MV-4-11 (cell line): ENCODE results near the gene ERC2.
"Not testable (repeated sequence)": the region's sequence is repeated elsewhere in the genome, so short reads cannot be mapped to it uniquely, and the experiment has no call there.

Source experiments
- DNase-seq: peaks from one replicate; lab custom pipeline; 2025; lab: John Stamatoyannopoulos, UW

ERC2 gene

DNA sequence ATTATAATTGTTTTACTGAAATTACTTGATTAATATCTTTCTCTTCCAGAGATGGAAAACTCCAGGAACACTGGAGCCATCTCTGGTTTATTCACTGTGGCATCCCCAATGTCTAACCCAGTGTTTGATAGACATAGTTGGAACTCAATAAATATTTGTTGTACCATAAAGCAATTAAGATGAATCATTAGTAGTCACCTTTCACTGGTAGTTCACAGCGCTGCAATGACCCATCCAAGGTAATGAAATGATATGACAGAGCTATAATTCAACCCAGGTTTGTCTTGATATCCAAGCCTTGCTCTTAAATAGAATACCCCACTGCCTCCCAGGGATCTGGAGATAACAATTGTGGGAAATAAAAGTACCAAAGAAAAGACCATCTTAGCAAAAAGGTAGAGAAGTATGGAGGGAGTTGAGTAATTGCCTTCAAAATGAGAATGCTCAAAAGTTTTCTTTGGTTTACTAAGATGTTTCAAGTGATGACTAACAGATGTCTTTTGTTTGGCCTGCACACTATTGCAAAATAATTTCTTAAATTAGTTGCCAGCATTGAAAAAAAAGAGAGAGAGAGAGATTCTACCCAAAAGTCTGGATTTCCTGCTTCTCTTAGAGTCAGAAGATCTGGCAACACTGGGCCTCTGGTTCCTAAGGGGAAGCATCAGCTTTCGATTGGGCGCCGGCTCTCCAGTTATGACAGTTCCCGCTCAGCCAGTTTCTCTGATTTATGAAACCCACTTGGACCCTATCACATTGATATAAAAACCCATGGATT is 348.5 kb downstream of the ERC2 start:
- DNase-seq = peak; percentile 96

GRCh38 chr3:56118968-56119367 is 349.3 kb downstream of the ERC2 start:
- DNase-seq = peak; percentile 74

DNA sequence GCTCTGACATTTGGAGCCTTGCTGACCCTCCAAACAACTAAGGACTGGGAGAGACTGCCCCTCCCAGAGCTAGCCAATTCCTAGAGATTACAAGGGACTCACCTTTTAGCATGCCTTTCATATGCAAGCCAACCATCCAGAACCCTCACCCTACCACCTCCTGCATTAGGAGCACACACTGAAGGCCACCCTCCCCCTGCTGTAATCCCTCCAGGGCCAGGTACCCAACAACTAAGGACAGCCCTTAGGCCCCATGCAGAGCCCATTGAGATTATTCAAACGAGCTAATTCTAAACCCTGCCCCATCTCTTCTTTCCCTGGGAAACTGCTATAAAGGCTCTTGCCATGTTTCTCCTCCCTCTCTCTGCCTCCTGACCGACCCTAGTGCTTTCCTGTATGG is 352.6 kb downstream of the ERC2 start:
- no peak for DNase-seq

GRCh38 chr3:56115199-56115598 is 353.1 kb downstream of the ERC2 start:
- DNase-seq = no peak

- no peak for DNase-seq
Observed at GRCh38 chr3:56113908-56114307, 354.4 kb downstream of the ERC2 start.

GRCh38 chr3:56113231-56113630 is 355.0 kb downstream of the ERC2 start:
- DNase-seq = no peak

DNA sequence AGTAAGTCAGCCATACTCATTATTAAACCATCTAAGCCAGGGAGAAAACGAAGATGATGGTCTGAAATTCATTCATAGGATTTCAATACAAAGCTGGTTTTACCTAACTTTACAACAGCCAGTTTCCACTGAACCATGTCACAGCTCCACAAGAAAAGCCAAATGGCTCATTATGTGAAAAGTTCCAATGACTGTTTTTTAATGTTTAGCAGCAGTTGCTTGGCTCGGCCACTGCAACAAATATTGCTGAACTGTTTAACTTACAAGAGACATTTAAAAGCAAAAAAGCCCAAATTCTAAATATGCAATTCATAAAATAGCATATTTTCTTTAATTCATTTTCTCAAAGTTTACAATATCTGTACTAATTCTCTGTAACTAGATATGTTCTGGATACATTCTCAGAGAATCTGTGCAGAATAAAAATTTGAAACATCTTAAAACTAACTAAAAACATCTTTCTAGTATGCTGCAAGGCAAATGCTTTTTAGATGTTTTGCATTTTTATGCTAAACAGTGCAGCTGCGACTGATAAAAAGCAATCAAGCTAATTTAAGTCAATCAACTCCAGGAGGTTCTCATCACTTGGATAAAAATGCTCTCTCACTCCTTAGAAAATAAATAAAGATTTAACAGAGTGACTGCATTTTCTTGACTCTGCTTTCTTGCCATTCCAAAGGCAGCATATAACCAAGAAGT is 356.5 kb downstream of the ERC2 start:
- no peak for DNase-seq

- DNase-seq = no peak
Observed at GRCh38 chr3:56110886-56111285, 357.4 kb downstream of the ERC2 start.

GRCh38 chr3:56107157-56107556 is 361.1 kb downstream of the ERC2 start:
- DNase-seq = no peak

GRCh38 chr3:56102032-56102431 is 366.2 kb downstream of the ERC2 start:
- no peak for DNase-seq

DNA sequence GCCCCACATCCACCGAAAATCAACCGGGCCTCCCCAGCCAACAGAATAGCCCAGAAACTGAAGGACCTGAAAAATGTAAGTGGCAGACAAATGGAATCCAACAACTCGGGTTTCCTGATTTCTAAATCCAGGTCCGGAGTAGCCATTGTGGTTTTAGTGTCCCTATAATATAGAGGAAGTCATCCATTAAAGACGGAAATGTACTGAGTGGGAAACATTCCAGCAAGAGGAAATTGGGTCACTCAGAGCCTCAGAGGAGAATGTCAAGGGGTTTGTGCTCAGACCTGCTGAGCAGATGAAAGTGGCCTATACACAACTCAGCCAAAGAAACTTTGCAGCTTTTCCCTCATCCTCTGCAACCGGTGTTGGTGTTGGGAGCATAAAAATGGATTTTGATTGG is 366.7 kb downstream of the ERC2 start:
- DNase-seq = no peak

DNA sequence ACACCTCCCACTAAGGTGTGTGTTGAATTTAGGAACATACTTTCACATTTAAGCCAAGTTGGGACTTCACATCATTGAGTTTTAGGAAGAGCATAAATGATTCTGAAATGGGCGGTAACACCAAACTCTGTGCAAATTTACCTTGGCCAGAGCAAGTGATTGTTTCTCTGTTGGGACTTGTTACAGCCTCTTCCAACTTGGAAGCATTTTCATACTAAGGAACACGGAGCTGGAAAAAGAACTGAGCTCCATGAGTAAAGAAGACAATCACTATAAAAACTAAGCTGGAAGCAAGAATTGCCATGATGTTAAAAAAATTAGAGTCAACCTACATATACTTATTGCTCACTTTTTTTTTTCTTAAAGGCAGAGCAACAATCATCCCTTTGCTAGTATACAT is 371.3 kb downstream of the ERC2 start:
- no peak for DNase-seq

- no peak for DNase-seq
Observed at GRCh38 chr3:56094170-56094569, 374.1 kb downstream of the ERC2 start.

DNA sequence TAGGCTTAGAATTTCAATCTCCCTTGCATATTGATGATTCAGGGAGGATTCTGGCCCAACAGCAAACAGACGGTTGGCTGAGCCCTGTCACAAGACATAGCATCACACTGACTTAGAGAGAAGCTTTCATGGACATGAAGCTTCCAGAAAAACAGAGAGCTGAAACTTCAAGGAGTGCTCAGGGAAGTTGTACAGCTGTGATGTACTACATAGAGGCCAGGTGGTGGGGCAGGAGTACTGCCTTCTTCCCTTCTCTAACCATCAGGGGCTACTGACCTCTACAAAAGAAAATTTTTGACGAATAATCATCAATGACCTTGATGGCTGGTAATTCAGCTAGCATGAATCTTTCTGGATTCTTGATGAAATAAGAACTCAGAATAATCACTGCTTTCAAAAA is 378.5 kb downstream of the ERC2 start:
- no peak for DNase-seq

- no peak for DNase-seq
Observed at GRCh38 chr3:56087451-56088053, 380.7 kb downstream of the ERC2 start.

DNA sequence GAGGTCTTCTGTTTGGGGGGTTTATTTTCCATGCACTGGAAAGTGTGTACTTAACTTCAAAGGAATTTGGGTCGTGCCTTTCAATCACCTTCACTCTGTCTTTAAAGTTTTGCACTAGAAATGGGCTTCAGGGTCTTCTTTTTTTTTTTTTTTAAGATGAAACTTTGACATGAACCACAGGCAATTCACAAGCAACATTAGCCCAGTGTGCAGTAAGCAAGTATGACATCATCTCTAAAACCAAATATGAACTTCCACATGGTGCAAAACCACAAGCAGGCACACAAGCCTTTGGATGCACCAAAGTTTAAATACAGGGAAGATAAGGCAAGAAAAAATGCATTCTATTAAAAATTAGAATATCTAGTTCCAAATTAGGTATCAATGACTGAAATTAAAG is 381.9 kb downstream of the ERC2 start:
- DNase-seq = peak; percentile 20

- DNase-seq = no peak
Observed at GRCh38 chr3:56081246-56081645, 387.0 kb downstream of the ERC2 start.

- DNase-seq = no peak
Observed at GRCh38 chr3:56076746-56077145, 391.5 kb downstream of the ERC2 start.

DNA sequence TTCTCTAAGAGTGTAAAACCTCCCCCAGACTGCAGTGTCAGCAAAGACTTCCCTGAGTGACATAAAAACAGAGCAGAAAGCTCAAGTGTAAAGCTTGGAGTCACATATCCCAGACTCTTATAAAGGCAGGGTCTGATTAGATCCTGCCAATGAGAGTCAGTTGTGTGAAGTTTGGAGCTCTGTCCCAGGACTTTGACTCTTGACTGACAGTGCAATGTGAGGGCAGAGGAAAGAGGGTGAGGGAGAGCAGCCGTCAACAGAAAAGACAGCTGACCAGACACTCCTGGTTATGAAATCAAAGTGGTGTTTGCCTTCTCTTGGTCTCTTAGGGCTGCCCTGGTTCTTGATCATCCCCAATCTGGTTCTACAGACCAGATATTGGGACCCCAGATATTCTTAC is 393.2 kb downstream of the ERC2 start:
- no peak for DNase-seq

DNA sequence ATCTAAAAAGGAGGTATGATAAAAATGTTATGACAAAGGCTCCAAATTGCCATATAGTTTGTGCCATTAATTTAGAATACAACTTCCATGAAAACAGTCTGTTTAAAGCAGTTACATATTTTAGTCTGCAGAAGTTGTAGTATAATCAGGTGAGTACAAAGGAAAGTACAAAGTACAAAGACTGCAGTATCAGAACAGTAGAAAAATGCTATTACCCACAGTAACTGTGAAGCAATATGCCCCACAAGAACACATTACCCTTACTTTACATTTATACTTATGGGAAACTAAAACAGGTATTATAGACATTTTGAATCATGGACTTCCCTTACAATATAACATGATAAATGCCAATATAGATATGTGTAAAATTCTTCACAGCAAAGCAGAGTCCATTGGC is 398.5 kb downstream of the ERC2 start:
- DNase-seq = no peak

DNA sequence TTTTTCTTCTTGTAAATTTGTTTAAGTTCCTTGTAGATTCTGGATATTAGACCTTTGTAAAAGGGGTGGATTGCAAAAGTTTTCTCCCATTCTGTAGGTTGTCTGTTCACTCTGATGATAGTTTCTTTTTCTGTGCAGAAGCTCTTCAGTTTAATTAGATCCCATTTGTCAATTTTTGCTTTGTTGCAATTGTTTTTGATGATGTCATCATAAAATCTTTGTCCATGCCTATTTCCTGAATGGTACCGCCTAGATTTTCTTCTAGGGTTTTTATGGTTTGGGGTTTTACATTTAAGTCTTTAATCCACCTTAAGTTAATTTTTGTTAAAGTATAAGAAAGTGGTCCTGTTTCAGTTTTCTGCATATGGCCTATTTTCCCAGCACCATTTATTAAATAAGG is 401.9 kb downstream of the ERC2 start:
- DNase-seq = not testable (repeated sequence)

GRCh38 chr3:56064684-56065083 is 403.6 kb downstream of the ERC2 start:
- no peak for DNase-seq

DNA sequence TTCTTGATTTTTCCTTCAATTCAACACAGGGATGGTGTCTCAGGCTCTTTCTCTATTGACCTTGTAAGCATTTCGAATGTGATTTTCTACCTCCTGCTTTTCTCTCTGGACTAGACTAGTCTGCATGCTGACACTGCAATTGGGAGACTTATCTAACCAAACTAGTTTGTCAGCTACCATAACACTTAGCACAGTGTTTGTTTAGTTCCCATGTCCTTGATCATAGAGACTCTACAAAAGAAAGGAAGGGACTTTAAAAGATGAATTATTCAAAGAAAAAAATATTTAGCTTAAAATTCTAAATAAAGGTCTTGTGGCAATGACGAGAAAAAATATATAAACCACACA is 407.0 kb downstream of the ERC2 start:
- DNase-seq = no peak
